GM12864 (cell line): ENCODE data around the gene C3orf38.

Source experiments
- DNase-seq: peaks from one replicate; pipeline ENCODE4 v3.0.0-alpha.2; 2011; ENCODE audit warnings: low read depth
- H3K4me3 ChIP-seq: 2 replicates; pipeline ENCODE4 v1.5.1; 2011; ENCODE audit warnings: mild to moderate bottlenecking, low read depth, low read length, control low read depth
- CTCF ChIP-seq: IDR thresholded peaks from 2 replicates; pipeline ENCODE4 v1.5.1; 2011; ENCODE audit warnings: low read depth, mild to moderate bottlenecking, moderate library complexity, low read length, control low read depth, inconsistent platforms; ENCODE audit errors: missing control alignments

The C3orf38 gene

GRCh38 chr3:88141458-88142083 is 8.2 kb upstream of the C3orf38 start:
- no peak for TF ChIP-seq CTCF
- no peak overlapping the region for H3K4me3 ChIP-seq
- no peak for DNase-seq

GRCh38 chr3:88142094-88142624 is 7.6 kb upstream of the C3orf38 start:
- no peak for DNase-seq
- TF ChIP-seq CTCF: no peak
- H3K4me3 ChIP-seq: no peak overlapping the region

GRCh38 chr3:88147261-88147660 is 2.5 kb upstream of the C3orf38 start:
- DNase-seq: no peak
- TF ChIP-seq CTCF: no peak
- no peak overlapping the region for H3K4me3 ChIP-seq

- no peak for DNase-seq
- no peak for TF ChIP-seq CTCF
- H3K4me3 ChIP-seq: peak overlapping the region; percentile 81
These were observed 1.1 kb upstream of the C3orf38 start for GRCh38 chr3:88148651-88149050.

- no peak for DNase-seq
- peak overlapping the region; percentile 81 for H3K4me3 ChIP-seq
- no peak for TF ChIP-seq CTCF
These were observed 654 bp upstream of the C3orf38 start for GRCh38 chr3:88149101-88149508.

- no peak for TF ChIP-seq CTCF
- peak; percentile 46 for DNase-seq
These were observed 612 bp downstream of the C3orf38 start for GRCh38 chr3:88150371-88150770.

GRCh38 chr3:88150806-88151205 is 1.0 kb downstream of the C3orf38 start:
- H3K4me3 ChIP-seq: peak overlapping the region; percentile 81
- no peak for DNase-seq
- TF ChIP-seq CTCF: no peak

More at GRCh38 chr3:88150371-88150770, 612 bp downstream of the C3orf38 start:
- peak overlapping the region; percentile 81 for H3K4me3 ChIP-seq
